IMR-90 (cell line): ENCODE results near the gene ADM2. TPM values are rescaled to one million over a fixed set of nuclear protein-coding genes. Genes with fewer than 3 reads are reported as not detected.

Source experiments
- ATAC-seq: fragments of 200-7000 bp; cut with Tn5 transposase; 2 replicates; pipeline ENCODE4 v1.9.1; 2020; ENCODE audit warnings: low read depth, mild to moderate bottlenecking, moderate library complexity
- BruUV-seq: library from RNA; stranded (reverse); fragments of 400-500 nt; replicated peaks from 2 replicates; lab custom pipeline; 2021; lab: Mats Ljungman, UMichigan
- CTCF ChIA-PET: fragments of 300-600 bp; formaldehyde crosslinking; extraction: SDS; loops from one replicate; lab custom pipeline; 2021; ENCODE audit warnings: antibody characterized with exemption; lab: Yijun Ruan, JAX
- POLR2A ChIA-PET: fragments of 300-600 bp; sonication (Branson Sonifier 250); formaldehyde crosslinking; loops from one replicate; lab custom pipeline; 2022; ENCODE audit warnings: antibody characterized with exemption; ENCODE audit not compliant: unreplicated experiment; lab: Charles Lee
- DNase-seq: peaks from one replicate; pipeline ENCODE4 v3.0.0; 2013
- H2AFZ ChIP-seq: replicated peaks from 2 replicates; pipeline ENCODE3; 2013; ENCODE audit warnings: low read length, mild to moderate bottlenecking; ENCODE audit not compliant: poor library complexity
- H2AK5ac ChIP-seq: 2 replicates; pipeline ENCODE4 v1.6.1; 2013; ENCODE audit warnings: low read depth, low read length, inconsistent platforms
- H2AK9ac ChIP-seq: replicated peaks from 2 replicates; pipeline ENCODE3; 2013; ENCODE audit warnings: mild to moderate bottlenecking, low read depth, low read length, moderate library complexity; ENCODE audit not compliant: poor library complexity
- H2BK120ac ChIP-seq: 2 replicates; pipeline ENCODE4 v1.6.1; 2013; ENCODE audit warnings: low read depth, low read length, inconsistent platforms
- H2BK15ac ChIP-seq: 3 replicates; pipeline ENCODE4 v1.6.1; 2013; ENCODE audit warnings: low read depth, low read length, inconsistent platforms
- H2BK20ac ChIP-seq: 2 replicates; pipeline ENCODE4 v1.6.1; 2013; ENCODE audit warnings: low read depth, mild to moderate bottlenecking, inconsistent platforms, low read length, moderate library complexity
- H2BK5ac ChIP-seq: 2 replicates; pipeline ENCODE4 v1.6.1; 2013; ENCODE audit warnings: mild to moderate bottlenecking, low read depth, low read length, inconsistent platforms; ENCODE audit not compliant: poor library complexity, severe bottlenecking
- H3K14ac ChIP-seq: replicated peaks from 2 replicates; pipeline ENCODE4 v1.6.1; 2013; ENCODE audit warnings: low read depth, low read length, inconsistent platforms
- H3K18ac ChIP-seq: 2 replicates; pipeline ENCODE4 v1.6.1; 2013; ENCODE audit warnings: low read depth, low read length, control low read depth
- H3K23ac ChIP-seq: 2 replicates; pipeline ENCODE4 v1.6.1; 2013; ENCODE audit warnings: low read depth, low read length, inconsistent platforms
- H3K27ac ChIP-seq: 2 replicates; pipeline ENCODE4 v1.5.1; 2013; ENCODE audit warnings: mild to moderate bottlenecking, control low read depth, low read length; ENCODE audit not compliant: insufficient read depth
- H3K27me3 ChIP-seq: 2 replicates; pipeline ENCODE4 v1.6.1; 2013; ENCODE audit warnings: low read length; ENCODE audit not compliant: control insufficient read depth, insufficient read depth
- H3K36me3 ChIP-seq: 2 replicates; pipeline ENCODE4 v1.6.1; 2013; ENCODE audit warnings: low read length, mixed read lengths; ENCODE audit not compliant: control insufficient read depth, insufficient read depth
- H3K4ac ChIP-seq: 2 replicates; pipeline ENCODE4 v1.6.1; 2013; ENCODE audit warnings: low read depth, low read length, inconsistent platforms
- H3K4me1 ChIP-seq: 2 replicates; pipeline ENCODE4 v1.6.1; 2013; ENCODE audit warnings: low read length, mixed read lengths; ENCODE audit not compliant: control insufficient read depth, insufficient read depth
- H3K4me2 ChIP-seq: 2 replicates; pipeline ENCODE4 v1.6.1; 2013; ENCODE audit warnings: low read depth, mild to moderate bottlenecking, control low read depth, low read length, moderate library complexity
- H3K4me3 ChIP-seq: 2 replicates; pipeline ENCODE4 v1.5.1; 2013; ENCODE audit warnings: low read depth, mild to moderate bottlenecking, control low read depth, low read length, moderate library complexity; ENCODE audit not compliant: insufficient read depth
- H3K56ac ChIP-seq: 2 replicates; pipeline ENCODE4 v1.6.1; 2013; ENCODE audit warnings: low read length, inconsistent platforms; ENCODE audit not compliant: insufficient read depth; ENCODE audit errors: extremely low read depth
- H3K79me1 ChIP-seq, 2 experiments: 2 replicates each; pipeline ENCODE4 v1.6.1; 2013; ENCODE audit warnings: low read length in 2 of 2, inconsistent platforms in 1 of 2, low read depth in 1 of 2
- H3K9ac ChIP-seq: 2 replicates; pipeline ENCODE4 v1.6.1; 2013; ENCODE audit warnings: low read depth, low read length, control low read depth
- H3K9me1 ChIP-seq: 2 replicates; pipeline ENCODE4 v1.6.1; 2013; ENCODE audit warnings: low read length, inconsistent platforms; ENCODE audit not compliant: insufficient read depth
- H3K9me3 ChIP-seq: 2 replicates; pipeline ENCODE4 v1.6.1; 2013; ENCODE audit warnings: low read length; ENCODE audit not compliant: control insufficient read depth, insufficient read depth
- H4K20me1 ChIP-seq: 2 replicates; pipeline ENCODE4 v1.6.1; 2013; ENCODE audit warnings: low read length, inconsistent platforms; ENCODE audit not compliant: insufficient read depth
- H4K5ac ChIP-seq: 2 replicates; pipeline ENCODE4 v1.6.1; 2013; ENCODE audit warnings: mild to moderate bottlenecking, low read depth, low read length, control low read depth
- H4K8ac ChIP-seq, 2 experiments: 2 replicates each; pipeline ENCODE4 v1.6.1; 2013; ENCODE audit warnings: low read depth in 2 of 2, low read length in 2 of 2, control low read depth in 1 of 2, inconsistent platforms in 1 of 2
- H4K91ac ChIP-seq: 2 replicates; pipeline ENCODE4 v1.6.1; 2013; ENCODE audit warnings: low read depth, low read length, inconsistent platforms; ENCODE audit not compliant: insufficient read depth
- BHLHE40 ChIP-seq: fragments of 150-350 bp; IDR thresholded peaks from 2 replicates; pipeline ENCODE4 v1.6.1; 2016; ENCODE audit warnings: mild to moderate bottlenecking, low read depth, low read length
- CEBPB ChIP-seq: IDR thresholded peaks from 2 replicates; pipeline ENCODE4 v1.6.1; 2012; ENCODE audit warnings: low read depth, low read length, improper control_type of control experiment
- MAFK ChIP-seq: IDR thresholded peaks from 2 replicates; pipeline ENCODE4 v1.6.1; 2012; ENCODE audit warnings: low read depth, low read length, improper control_type of control experiment
- MAZ ChIP-seq: IDR thresholded peaks from 2 replicates; pipeline ENCODE4 v1.6.1; 2012; ENCODE audit warnings: low read depth, mild to moderate bottlenecking, low read length, improper control_type of control experiment, moderate library complexity, borderline replicate concordance
- RAD21 ChIP-seq: IDR thresholded peaks from 2 replicates; pipeline ENCODE4 v1.6.1; 2012; ENCODE audit warnings: low read length, improper control_type of control experiment
- RCOR1 ChIP-seq: IDR thresholded peaks from 2 replicates; pipeline ENCODE4 v1.6.1; 2012; ENCODE audit warnings: mild to moderate bottlenecking, low read length, improper control_type of control experiment; ENCODE audit not compliant: insufficient replicate concordance
- USF2 ChIP-seq: fragments of 150-350 bp; IDR thresholded peaks from 2 replicates; pipeline ENCODE4 v1.6.1; 2017; ENCODE audit warnings: mild to moderate bottlenecking, antibody characterized with exemption, low read length, low read depth
- WGBS, 2 experiments: methylation state at CpG; one replicate each; pipeline versions ENCODE4 v1.1.5 to v1.1.7; 2013; ENCODE audit warnings: missing lambda C conversion rate in 2 of 2; ENCODE audit not compliant: insufficient read length in 1 of 2; ENCODE audit errors: extremely low coverage in 2 of 2; 5-methylcytosine and 5-hydroxymethylcytosine counted together
- dilution Hi-C: fragments of 300-500 bp; cut with HindIII; formaldehyde crosslinking; loops from one replicate; pipeline ENCODE4 v1.14.3; 2018; ENCODE audit warnings: low sequenced_read_pairs; ENCODE audit not compliant: unreplicated experiment
- in situ Hi-C: fragments of 300-500 bp; cut with MboI; formaldehyde crosslinking; loops from 3 replicates; pipeline ENCODE4 v1.14.3; 2019; ENCODE audit warnings: low sequenced_read_pairs, inconsistent platforms, mixed read lengths
- intact Hi-C: fragments of 100-400 bp; cut with micrococcal nuclease; formaldehyde crosslinking; loops from 2 replicates; pipeline ENCODE4 v1.10.0; 2022
- polyA plus RNA-seq, 3 experiments: library from polyadenylated mRNA; depleted of rRNA; stranded (reverse); fragments of >200 nt; gene quantifications; 2 replicates each; pipeline ENCODE4 v1.2.3, GENCODE V29; 2012; ENCODE audit warnings: low replicate concordance in 1 of 3
- total RNA-seq: library from RNA; depleted of rRNA; stranded (reverse); fragments of >200 nt; gene quantifications from 2 replicates; pipeline ENCODE4 v1.2.3, GENCODE V29; 2012

The ADM2 gene
- total and polyA plus RNA-seq, 2 of the 4 experiments (the other 2 are of a cell fraction), result 0.18 to 2.3 TPM

- Histone ChIP-seq H3K18ac (no peak overlapping the region), H2AFZ (no peak overlapping the region), H3K27me3 (no peaks in the 10 kb centered on the region), H3K79me1 (peaks cover 12 to 37% of the 10 kb centered on the region in 2 experiments; a peak in 3 of 4 replicates), H2AK5ac (no peak overlapping the region), H2AK9ac (no peak overlapping the region), H2BK20ac (no peak overlapping the region), H3K4me2 (no peak overlapping the region), H3K9ac (no peak overlapping the region), H4K91ac (no peak overlapping the region), H3K27ac (no peak overlapping the region), H2BK15ac (no peak overlapping the region), H3K14ac (no peak overlapping the region), H4K8ac (no peak overlapping the region), H3K4me1 (peaks cover 7% of the 10 kb centered on the region; the same call in 1 of the 2 replicates), H2BK5ac (no peak overlapping the region), H2BK120ac (no peak overlapping the region), H4K20me1 (peaks cover 30% of the 10 kb centered on the region), H3K36me3 (peaks cover 73% of the 10 kb centered on the region), H3K56ac (no peak overlapping the region), H3K4me3 (no peak overlapping the region), H3K23ac (no peak overlapping the region), H3K9me1 (peaks cover 3% of the 10 kb centered on the region; the same call in 1 of the 2 replicates), H3K9me3 (no peaks in the 10 kb centered on the region), H3K4ac (no peak overlapping the region), H4K5ac (no peak overlapping the region)
- TF ChIP-seq RAD21, result no peak
- TF ChIP-seq CEBPB, result no peak
- TF ChIP-seq BHLHE40, result no peak
- TF ChIP-seq MAFK, result no peak
- TF ChIP-seq USF2, result no peak
- TF ChIP-seq MAZ, result no peak
- no peak for TF ChIP-seq RCOR1
- WGBS, 2 experiments, result 89% methylated on average over 12 of the region's 30 CpGs; no CpG with 5 or more reads in 1 of the 2 experiments
- ChIA-PET CTCF (no interaction called here), POLR2A (no interaction called here)
- intact Hi-C loops, result no loop called here
- DNase-seq (no peak), ATAC-seq (no peak)
- in situ Hi-C loops, result no loop called here
- dilution Hi-C loops, result no loop called here
- BruUV-seq, result no TSS peak
Observed at GRCh38 chr22:50465066-50465930, 16.0 kb upstream of the ADM2 start.
